Adrenal gland (tissue), 12 donors: ENCODE results near the gene SETD6. TPM values are rescaled to one million over a fixed set of nuclear protein-coding genes. Genes with fewer than 3 reads are reported as not detected.

ENCODE experiments used
- DNase-seq, 7 donors: peaks; one replicate each; pipeline ENCODE4 v3.0.0-alpha.2; 2019 to 2020
- H3K27ac ChIP-seq, 5 donors: fragments of 200-600 bp; sonication (generic) in 4 of 5; 1 replicate in 3 of 5; 2 replicates in 2 of 5; pipeline versions ENCODE4 v1.5.1 to v1.8.0; 2016 to 2020; ENCODE audit warnings: mild to moderate bottlenecking in 1 of 5
- H3K27me3 ChIP-seq: fragments of 200-600 bp; 2 replicates; pipeline ENCODE4 v1.8.0; 2021
- H3K36me3 ChIP-seq, 2 donors: fragments of 200-600 bp; replicated peaks in 1 of 2; 1 replicate in 1 of 2; 2 replicates in 1 of 2; pipeline versions ENCODE4 v1.5.1 to v1.8.0; 2018 to 2022
- H3K4me1 ChIP-seq, 2 donors: fragments of 200-600 bp; replicated peaks in 1 of 2; 1 replicate in 1 of 2; 2 replicates in 1 of 2; pipeline versions ENCODE4 v1.5.1 to v1.8.0; 2018 to 2021
- H3K4me3 ChIP-seq, 4 donors: fragments of 200-600 bp; sonication (generic) in 3 of 4; one replicate each; pipeline ENCODE4 v1.5.1; 2016 to 2018
- H3K9me3 ChIP-seq, 3 donors: fragments of 200-600 bp; sonication (generic) in 1 of 3; replicated peaks in 1 of 3; 1 replicate in 2 of 3; 2 replicates in 1 of 3; pipeline versions ENCODE4 v1.5.1 to v1.8.0; 2016 to 2021
- POLR2A ChIP-seq, 2 donors: fragments of 450-650 bp; IDR thresholded peaks; one replicate each; pipeline ENCODE4 v1.6.1; 2017; ENCODE audit warnings: antibody characterized with exemption in 2 of 2, mild to moderate bottlenecking in 2 of 2, moderate library complexity in 1 of 2
- WGBS, 4 donors: extraction: QIAGEN DNeasy Blood & Tissue Kit in 2 of 4; methylation state at CpG; one replicate each; pipeline versions ENCODE4 v1.1.5 to v1.1.7; 2013 to 2017; 5-methylcytosine and 5-hydroxymethylcytosine counted together
- intact Hi-C, 2 donors: fragments of 100-400 bp; cut with DNase I; formaldehyde crosslinking; loops; one replicate each; pipeline versions ENCODE4 v1.14.1 to v1.15.0; 2022 to 2023
- polyA plus RNA-seq, 3 donors: library from polyadenylated mRNA; stranded (reverse); fragments of 200-250 nt in 2 of 3; fragments of 350-450 nt in 1 of 3; fragmentation: Illumina TruSeq in 1 of 3; extraction: RNeasy Lipid Tissue Mini Kit (QIAGEN cat#74804) in 1 of 3; gene quantifications; one replicate each; pipeline ENCODE4 v1.2.3, GENCODE V29; 2013 to 2014
- total RNA-seq, 9 donors: library from RNA; depleted of rRNA in 4 of 9; stranded (reverse); fragments of >200 nt in 4 of 9; fragments of 120-200 nt in 1 of 9; fragmentation: NEBNext Ultra II Directional in 1 of 9; extraction: Animal tissue kit (Norgen Biotek cat#: 25700) in 1 of 9; gene quantifications; one replicate each; pipeline versions ENCODE4 v1.1.0 to v1.2.4, GENCODE V29; 2013 to 2023
- TF ChIP-seq, protein P1 (sequence below), 6 experiments: fragments of 450-650 bp in 4 of 6; fragments of 200-600 bp in 2 of 6; sonication (generic) in 1 of 6; IDR thresholded peaks; 1 replicate in 5 of 6; 2 replicates in 1 of 6; pipeline versions ENCODE4 v1.5.1 to v1.8.0; 2016 to 2021; ENCODE audit warnings: antibody characterized with exemption in 6 of 6, mild to moderate bottlenecking in 2 of 6, moderate library complexity in 1 of 6
- donor health status: healthy with polysubstance abuse.
- donor health status: Bipolar disorder and iron deficiency.
- donor health status: DM: yes; HTN: yes; CAD: no.
- donor health status: DM: no; HTN: no; CAD: no.
- donor health status: DM: no; HTN: no; CAD: no.
- donor health status: DM: yes; HTN: yes; CAD: no.

Gene SETD6
- total and polyA plus RNA-seq, 12 donors = 14.4 to 53.8 (median 25.8) TPM

DNA sequence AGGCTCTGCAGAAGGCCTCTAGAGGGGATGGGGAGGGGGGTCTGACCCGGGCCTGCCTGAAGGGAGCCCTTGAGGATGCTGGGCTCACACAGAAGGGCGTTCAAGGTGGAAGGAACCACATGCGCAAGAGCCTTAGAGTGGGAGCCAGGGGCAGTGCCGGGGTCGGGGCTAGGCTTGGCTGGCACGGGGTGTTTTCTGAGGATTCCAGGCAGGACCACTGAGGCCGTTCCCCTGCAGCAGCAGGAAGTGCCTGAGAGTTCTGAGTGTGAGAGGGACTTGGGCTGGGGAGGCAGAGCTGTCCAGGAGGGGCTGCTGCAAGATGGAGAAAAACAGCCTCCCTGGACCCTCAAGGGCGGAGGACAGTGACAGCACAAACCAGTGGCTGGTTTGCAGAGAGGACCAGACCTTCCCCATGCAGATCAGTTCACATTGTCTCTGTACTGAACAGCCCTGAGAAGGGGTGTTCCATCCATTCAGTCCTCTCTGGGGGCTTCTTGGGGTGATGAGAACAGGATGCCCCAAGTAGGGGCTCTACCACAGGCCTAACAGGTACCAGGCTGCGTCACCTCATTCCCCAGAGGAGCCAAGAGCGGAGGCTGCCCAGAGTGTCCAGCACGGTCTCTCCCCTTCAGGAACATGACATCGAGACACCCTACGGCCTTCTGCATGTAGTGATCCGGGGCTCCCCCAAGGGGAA, 12.0 kb upstream of the SETD6 start:
- TF ChIP-seq POLR2A (IDR thresholded peaks at IDR 0.05) = no peak
- TF ChIP-seq, protein P1, sequence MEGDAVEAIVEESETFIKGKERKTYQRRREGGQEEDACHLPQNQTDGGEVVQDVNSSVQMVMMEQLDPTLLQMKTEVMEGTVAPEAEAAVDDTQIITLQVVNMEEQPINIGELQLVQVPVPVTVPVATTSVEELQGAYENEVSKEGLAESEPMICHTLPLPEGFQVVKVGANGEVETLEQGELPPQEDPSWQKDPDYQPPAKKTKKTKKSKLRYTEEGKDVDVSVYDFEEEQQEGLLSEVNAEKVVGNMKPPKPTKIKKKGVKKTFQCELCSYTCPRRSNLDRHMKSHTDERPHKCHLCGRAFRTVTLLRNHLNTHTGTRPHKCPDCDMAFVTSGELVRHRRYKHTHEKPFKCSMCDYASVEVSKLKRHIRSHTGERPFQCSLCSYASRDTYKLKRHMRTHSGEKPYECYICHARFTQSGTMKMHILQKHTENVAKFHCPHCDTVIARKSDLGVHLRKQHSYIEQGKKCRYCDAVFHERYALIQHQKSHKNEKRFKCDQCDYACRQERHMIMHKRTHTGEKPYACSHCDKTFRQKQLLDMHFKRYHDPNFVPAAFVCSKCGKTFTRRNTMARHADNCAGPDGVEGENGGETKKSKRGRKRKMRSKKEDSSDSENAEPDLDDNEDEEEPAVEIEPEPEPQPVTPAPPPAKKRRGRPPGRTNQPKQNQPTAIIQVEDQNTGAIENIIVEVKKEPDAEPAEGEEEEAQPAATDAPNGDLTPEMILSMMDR (IDR thresholded peaks at IDR 0.05) = no peak
- Histone ChIP-seq H3K36me3 (peaks cover 0 to 32% of the 10 kb centered on the region in 2 donors), H3K27ac (no peak overlapping the region), H3K27me3 (no peaks in the 10 kb centered on the region), H3K4me1 (peaks cover 0 to 11% of the 10 kb centered on the region in 2 donors), H3K4me3 (no peak overlapping the region), H3K9me3 (no peaks in the 10 kb centered on the region)
- intact Hi-C loops = loop anchor here in 1 of 2 donors (10.0 kb wide), 1 partner anchor 131 kb away; no protein-coding TSS in a partner anchor
- peak in 2 of 7 donors; percentile 11 to 49 for DNase-seq
- 80 to 98% (median 87%) methylated on average over 7 to 14 of the region's 14 CpGs for WGBS, 4 donors

DNA sequence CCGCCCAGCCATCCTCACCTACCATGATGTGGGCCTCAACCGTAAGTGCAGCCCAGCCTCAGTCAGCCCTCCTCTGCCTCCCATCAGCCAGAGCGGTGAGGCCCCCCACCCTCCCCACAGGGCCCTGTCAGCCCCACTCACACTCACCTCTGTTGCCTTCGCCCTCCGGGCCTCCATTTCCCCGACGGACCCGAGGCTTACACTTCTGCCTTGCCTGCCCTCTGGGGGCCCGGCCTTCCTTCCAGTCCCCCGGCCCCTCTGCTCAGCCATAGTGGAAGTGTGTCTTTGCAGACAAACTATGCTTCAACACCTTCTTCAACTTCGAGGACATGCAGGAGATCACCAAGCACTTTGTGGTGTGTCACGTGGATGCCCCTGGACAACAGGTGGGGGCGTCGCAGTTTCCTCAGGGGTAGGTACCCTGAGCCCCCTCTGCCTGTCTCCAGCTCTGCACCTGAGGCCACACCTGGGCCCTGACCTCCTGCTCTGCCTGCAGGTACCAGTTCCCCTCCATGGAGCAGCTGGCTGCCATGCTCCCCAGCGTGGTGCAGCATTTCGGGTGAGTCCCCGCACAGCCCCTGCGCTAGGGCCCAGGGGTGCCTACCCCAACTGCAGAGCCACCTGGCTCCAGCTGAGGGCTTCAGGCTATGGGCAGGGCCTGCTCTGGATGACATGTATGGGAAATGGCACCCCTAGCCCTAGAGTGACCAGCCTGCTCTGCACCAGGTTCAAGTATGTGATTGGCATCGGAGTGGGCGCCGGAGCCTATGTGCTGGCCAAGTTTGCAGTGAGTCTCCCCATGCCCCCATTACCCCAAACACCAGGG, 11.2 kb upstream of the SETD6 start:
- Histone ChIP-seq H3K27ac (no peak overlapping the region), H3K27me3 (no peaks in the 10 kb centered on the region), H3K4me1 (peaks cover 0 to 11% of the 10 kb centered on the region in 2 donors), H3K9me3 (no peaks in the 10 kb centered on the region), H3K4me3 (no peak overlapping the region), H3K36me3 (peaks cover 0 to 39% of the 10 kb centered on the region in 2 donors)
- DNase-seq = peak in 2 of 7 donors; percentile 14 to 51
- intact Hi-C loops = loop anchor here in 1 of 2 donors (10.0 kb wide), 1 partner anchor 131 kb away; no protein-coding TSS in a partner anchor
- TF ChIP-seq, protein P1 (IDR thresholded peaks at IDR 0.05) = no peak
- TF ChIP-seq POLR2A (IDR thresholded peaks at IDR 0.05) = no peak
- WGBS, 4 donors = 92 to 93% (median 92%) methylated on average over 14 to 21 of the region's 21 CpGs

DNA sequence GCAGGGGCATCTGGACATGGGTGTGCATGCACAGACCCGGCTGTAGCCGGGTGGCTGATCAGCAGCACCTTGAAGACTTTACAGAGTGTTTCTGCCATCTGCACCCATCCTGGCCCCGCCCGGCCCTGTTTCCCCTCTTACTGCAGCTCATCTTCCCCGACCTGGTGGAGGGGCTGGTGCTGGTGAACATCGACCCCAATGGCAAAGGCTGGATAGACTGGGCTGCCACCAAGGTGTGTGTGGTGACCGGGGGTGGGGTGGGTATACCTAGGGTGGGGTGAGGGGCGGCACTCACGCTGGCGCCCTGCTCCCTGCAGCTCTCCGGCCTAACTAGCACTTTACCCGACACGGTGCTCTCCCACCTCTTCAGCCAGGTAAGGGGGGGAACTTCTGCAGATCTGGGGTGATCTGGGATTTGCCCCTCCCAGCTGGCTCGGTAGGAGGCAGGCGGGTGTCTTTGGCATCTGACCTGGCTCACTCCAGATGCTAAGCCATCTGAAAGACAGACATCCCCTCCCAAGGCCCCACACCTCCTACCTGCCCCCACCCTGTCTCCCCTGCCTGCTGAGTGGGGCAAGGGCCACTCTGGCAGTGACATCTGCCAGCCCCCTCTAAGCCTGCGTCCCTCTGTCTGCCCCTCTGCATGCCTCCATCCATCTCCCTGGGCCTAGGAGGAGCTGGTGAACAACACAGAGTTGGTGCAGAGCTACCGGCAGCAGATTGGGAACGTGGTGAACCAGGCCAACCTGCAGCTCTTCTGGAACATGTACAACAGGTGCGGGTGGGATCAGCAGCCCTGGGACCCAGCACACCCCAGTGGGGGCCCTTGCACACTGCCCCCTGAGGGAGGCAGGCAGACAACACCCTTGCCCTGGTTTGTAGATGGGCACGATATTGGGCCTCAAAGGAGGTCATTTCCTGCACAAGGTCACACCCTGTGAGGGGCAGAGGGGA, 8.8 kb upstream of the SETD6 start:
- intact Hi-C loops = loop anchor here in 1 of 2 donors (10.0 kb wide), 1 partner anchor 128 kb away; no protein-coding TSS in a partner anchor
- peak in 3 of 7 donors; percentile 17 to 53 (median 20) for DNase-seq
- H3K9me3 ChIP-seq = no peaks in the 10 kb centered on the region
- no peaks in the 10 kb centered on the region for H3K4me1 ChIP-seq
- no peak overlapping the region for H3K4me3 ChIP-seq
- whole genome bisulfite sequencing, 4 donors = 82 to 84% (median 83%) methylated on average over 7 to 20 of the region's 20 CpGs
- H3K27ac ChIP-seq = peak overlapping the region in 1 of 5 donors; percentile 8
- no peak for TF ChIP-seq POLR2A (IDR thresholded peaks at IDR 0.05)
- TF ChIP-seq, protein P1 (IDR thresholded peaks at IDR 0.05) = no peak
- no peaks in the 10 kb centered on the region for H3K27me3 ChIP-seq
- H3K36me3 ChIP-seq = peaks cover 0 to 58% of the 10 kb centered on the region in 2 donors
